Uterus (tissue), 2 donors: ENCODE results near the gene C1QTNF3.

Source experiments
- POLR2A ChIP-seq, 2 donors: fragments of 450-650 bp; IDR thresholded peaks; one replicate each; pipeline ENCODE4 v1.6.1; 2016; ENCODE audit warnings: antibody characterized with exemption in 2 of 2, mild to moderate bottlenecking in 1 of 2, moderate library complexity in 1 of 2
- TF ChIP-seq, protein P1 (sequence below), 4 experiments: fragments of 200-600 bp in 2 of 4; fragments of 450-650 bp in 2 of 4; sonication (generic) in 2 of 4; IDR thresholded peaks; one replicate each; pipeline ENCODE4 v1.5.1; 2016 to 2019; ENCODE audit warnings: antibody characterized with exemption in 4 of 4, mild to moderate bottlenecking in 2 of 4, moderate library complexity in 1 of 4

DNA sequence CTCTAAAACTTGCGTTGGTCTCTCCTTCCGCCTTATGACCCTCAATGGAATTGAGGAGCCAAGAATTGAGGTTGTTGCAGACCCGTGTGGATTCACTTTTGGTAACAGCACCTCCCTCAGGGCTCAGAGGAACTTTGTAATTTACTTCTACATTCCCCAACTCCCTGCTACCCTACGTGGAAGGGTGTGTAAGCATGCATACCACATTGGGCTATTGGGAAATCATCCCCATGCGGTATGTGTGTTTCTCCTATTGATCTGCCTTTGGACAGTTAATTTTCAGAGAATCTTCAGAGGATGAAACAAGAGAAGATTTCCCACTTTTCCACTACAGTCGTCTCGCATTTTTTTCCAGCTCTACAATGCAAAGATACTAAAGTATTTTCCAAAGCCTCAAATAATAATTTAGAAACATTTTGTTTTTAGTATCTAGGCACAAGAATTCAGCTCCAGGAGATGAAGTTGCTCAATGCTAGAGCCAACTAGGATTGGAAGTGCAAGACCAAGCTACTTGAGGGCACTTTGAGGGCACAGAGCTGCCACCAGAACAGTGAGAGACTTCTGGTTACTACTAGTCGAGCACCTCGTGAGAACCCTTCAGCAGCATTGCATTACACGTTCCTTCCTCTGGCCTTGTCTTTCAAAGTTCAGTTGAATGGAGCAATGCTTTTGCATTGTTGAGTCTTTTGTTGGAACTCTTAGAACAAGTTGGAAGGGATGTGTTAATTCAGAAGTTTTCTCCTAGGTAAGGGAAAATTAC is 3.4 kb downstream of the C1QTNF3 start:
- TF ChIP-seq POLR2A (IDR thresholded peaks at IDR 0.05), result no peak
- TF ChIP-seq, protein P1, sequence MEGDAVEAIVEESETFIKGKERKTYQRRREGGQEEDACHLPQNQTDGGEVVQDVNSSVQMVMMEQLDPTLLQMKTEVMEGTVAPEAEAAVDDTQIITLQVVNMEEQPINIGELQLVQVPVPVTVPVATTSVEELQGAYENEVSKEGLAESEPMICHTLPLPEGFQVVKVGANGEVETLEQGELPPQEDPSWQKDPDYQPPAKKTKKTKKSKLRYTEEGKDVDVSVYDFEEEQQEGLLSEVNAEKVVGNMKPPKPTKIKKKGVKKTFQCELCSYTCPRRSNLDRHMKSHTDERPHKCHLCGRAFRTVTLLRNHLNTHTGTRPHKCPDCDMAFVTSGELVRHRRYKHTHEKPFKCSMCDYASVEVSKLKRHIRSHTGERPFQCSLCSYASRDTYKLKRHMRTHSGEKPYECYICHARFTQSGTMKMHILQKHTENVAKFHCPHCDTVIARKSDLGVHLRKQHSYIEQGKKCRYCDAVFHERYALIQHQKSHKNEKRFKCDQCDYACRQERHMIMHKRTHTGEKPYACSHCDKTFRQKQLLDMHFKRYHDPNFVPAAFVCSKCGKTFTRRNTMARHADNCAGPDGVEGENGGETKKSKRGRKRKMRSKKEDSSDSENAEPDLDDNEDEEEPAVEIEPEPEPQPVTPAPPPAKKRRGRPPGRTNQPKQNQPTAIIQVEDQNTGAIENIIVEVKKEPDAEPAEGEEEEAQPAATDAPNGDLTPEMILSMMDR (IDR thresholded peaks at IDR 0.05), result no peak
